Sigmoid colon (tissue), 4 donors: ENCODE results near the gene MACF1.

ENCODE experiments used
- CTCF ChIP-seq, 4 experiments: fragments of 450-650 bp in 3 of 4; fragments of 200-600 bp in 1 of 4; IDR thresholded peaks; one replicate each; pipeline ENCODE4 v1.5.1; 2016 to 2019; ENCODE audit warnings: antibody characterized with exemption in 4 of 4, mild to moderate bottlenecking in 3 of 4, moderate library complexity in 2 of 4
- EP300 ChIP-seq, 4 donors: sonication (generic); formaldehyde crosslinking; IDR thresholded peaks; one replicate each; pipeline ENCODE4 v1.6.1; 2017; ENCODE audit warnings: antibody characterized with exemption in 4 of 4
- POLR2A ChIP-seq, 2 donors: fragments of 450-650 bp; IDR thresholded peaks; one replicate each; pipeline ENCODE4 v1.6.1; 2016; ENCODE audit warnings: antibody characterized with exemption in 2 of 2, mild to moderate bottlenecking in 2 of 2, moderate library complexity in 2 of 2
- POLR2AphosphoS5 ChIP-seq, 4 donors: sonication (generic); formaldehyde crosslinking; IDR thresholded peaks; one replicate each; pipeline ENCODE4 v1.6.1; 2017; ENCODE audit warnings: antibody characterized with exemption in 4 of 4

DNA sequence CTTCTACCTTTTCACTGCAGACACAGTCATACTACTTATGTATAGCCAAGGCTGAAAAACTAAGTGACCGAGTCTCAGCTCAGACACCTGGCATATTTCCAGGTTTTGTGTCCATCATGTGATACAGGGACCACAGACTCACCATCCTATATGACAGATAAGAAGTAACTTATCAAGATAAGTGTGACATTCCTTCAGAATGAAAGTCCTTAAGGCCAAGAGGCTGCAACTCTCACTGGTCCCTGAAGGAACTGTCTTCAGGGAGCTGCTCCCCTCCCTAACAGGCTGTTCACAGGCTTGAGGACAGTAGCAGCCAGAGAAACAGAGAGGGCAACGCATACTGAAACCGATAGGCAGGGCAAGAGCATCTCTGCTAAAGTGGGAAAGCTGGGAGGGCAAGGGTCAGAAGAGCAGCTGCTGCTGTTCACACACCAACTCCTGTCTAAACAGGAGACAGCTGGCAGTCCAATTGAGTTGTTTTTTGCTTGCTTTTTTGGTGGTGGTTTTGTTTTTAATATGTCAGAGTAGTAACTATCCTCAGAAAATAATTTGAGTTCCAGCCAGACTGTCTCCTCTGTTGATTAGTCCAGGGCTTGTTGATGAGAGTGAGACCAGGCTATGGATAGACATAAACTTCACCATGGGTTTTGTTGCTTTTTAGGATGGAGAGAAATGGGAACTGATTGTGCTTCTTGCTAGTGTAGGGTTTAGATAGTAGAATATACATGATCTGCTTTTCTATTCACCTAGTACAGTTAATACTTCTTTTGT lies 67.7 kb downstream of the MACF1 start:
- TF ChIP-seq CTCF (IDR thresholded peaks at IDR 0.05) (no peak), POLR2AphosphoS5 (IDR thresholded peaks at IDR 0.05) (no peak), POLR2A (IDR thresholded peaks at IDR 0.05) (no peak), EP300 (IDR thresholded peaks at IDR 0.05) (no peak)
